Neural crest cell (in vitro differentiated cells): ENCODE data around the gene OR1F1. TPM values are rescaled to one million over a fixed set of nuclear protein-coding genes. Genes with fewer than 3 reads are reported as not detected.
A peak's percentile ranks its signal among the peaks of the same experiment; 100 is the strongest.

Experiments used
- DNase-seq: peaks from one replicate; pipeline ENCODE4 v3.0.0; 2021; ENCODE audit warnings: low read depth, mixed read lengths, low spot score
- H3K27ac Mint-ChIP-seq: one replicate; pipeline ENCODE4 v1.8.0; 2021; ENCODE audit warnings: mild to moderate bottlenecking, mixed read lengths; ENCODE audit not compliant: unreplicated experiment
- H3K27me3 Mint-ChIP-seq: 2 replicates; pipeline ENCODE4 v1.8.0; 2021; ENCODE audit warnings: low read depth, mild to moderate bottlenecking, mixed read lengths
- H3K36me3 Mint-ChIP-seq: 2 replicates; pipeline ENCODE4 v1.8.0; 2021; ENCODE audit warnings: low read depth, mild to moderate bottlenecking, mixed read lengths
- H3K4me1 Mint-ChIP-seq: 2 replicates; pipeline ENCODE4 v1.8.0; 2021; ENCODE audit warnings: mixed read lengths
- H3K4me3 Mint-ChIP-seq: one replicate; pipeline ENCODE4 v1.8.0; 2021; ENCODE audit warnings: mild to moderate bottlenecking, mixed read lengths
- H3K9me3 Mint-ChIP-seq: 2 replicates; pipeline ENCODE4 v1.8.0; 2021; ENCODE audit warnings: mixed read lengths
- CTCF ChIP-seq: fragments of 200-600 bp; sonication (generic); conservative IDR thresholded peaks from 2 replicates; pipeline ENCODE4 v1.5.0; 2021; ENCODE audit warnings: antibody characterized with exemption, mild to moderate bottlenecking
- total RNA-seq: library from RNA; stranded (reverse); gene quantifications from 2 replicates; pipeline ENCODE4 v1.2.1, GENCODE V29; 2021

OR1F1 gene
- total RNA-seq, 1 donor from 2014 or later = 0.35 TPM

DNA sequence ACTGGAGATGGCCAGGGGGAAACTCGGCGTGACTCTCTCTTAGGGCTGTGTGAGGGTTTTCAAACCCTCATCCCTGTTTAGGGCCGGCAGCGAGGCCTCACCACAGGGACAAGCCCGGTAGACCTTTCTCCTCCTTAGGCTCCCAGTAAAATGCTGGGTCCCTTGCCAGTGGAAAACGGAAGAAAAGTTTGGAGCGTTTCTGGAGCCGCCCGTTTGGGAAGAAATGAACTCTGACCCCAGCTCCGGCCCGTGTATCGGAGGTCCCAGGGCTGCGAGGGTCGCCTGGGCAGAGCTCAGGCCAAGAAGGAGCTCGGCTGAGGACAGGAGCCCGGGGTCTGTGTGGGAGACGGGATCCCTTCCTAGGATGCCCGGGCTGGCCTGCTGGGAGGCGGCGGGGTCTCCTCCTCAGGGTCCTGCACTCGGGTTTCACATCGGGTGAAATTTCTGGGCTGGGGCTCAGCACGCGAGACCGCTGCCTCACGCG lies 29.9 kb upstream of the OR1F1 start:
- no peaks in the 10 kb centered on the region for H3K36me3 Mint-ChIP-seq
- no peaks in the 10 kb centered on the region for H3K9me3 Mint-ChIP-seq
- peaks cover 53% of the 10 kb centered on the region for H3K27me3 Mint-ChIP-seq
- DNase-seq = peak; percentile 32
- no peak for TF ChIP-seq CTCF
- peak overlapping the region; percentile 78 for H3K4me3 Mint-ChIP-seq
- H3K4me1 Mint-ChIP-seq = peaks cover 25% of the 10 kb centered on the region
- H3K27ac Mint-ChIP-seq = no peak overlapping the region

- no peak for TF ChIP-seq CTCF
- Mint-ChIP-seq H3K27me3 (peaks cover 58% of the 10 kb centered on the region), H3K27ac (peak overlapping the region; percentile 57)
Measured at GRCh38 chr16:3158510-3159314, 29.3 kb upstream of the OR1F1 start.

DNA sequence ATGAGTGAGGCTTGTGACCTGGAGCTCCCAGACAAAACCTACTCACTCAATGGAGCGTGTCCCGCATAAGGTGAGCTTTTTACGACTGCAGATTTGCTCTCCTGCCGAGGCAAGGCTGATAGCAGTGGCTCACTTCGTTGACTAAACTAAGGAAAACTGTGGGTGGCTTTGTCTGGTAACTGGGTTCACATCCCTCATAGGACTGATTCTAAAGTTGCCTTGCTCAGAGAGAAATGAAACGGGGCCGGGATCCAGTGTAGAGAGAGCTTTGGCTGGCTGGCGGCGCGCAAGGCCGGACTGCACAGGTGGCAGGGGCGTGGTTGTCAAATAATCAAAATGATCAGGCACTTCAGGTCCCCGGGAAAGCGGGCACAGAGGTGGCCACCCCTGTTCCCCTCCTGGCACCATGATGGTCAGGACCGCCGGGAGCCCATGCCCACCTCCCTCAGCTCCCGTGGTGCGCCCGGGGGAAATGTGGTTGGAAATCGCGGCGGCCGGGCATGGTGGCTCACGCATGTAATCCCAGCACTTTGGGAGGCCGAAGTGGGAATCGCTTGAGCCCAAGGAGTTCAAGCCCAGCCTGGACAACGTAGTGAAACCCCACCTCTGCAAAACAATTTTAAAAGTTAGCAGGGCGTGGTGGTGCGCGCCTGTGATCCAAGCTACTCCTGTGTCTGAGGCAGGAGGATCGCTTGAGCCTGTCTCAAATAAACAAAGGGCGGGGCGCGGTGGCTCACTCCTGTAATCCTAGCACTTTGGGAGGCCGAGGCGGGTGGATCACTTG lies 26.6 kb upstream of the OR1F1 start:
- peak overlapping the region; percentile 74 for H3K4me3 Mint-ChIP-seq
- TF ChIP-seq CTCF = no peak
- no peak overlapping the region for H3K27ac Mint-ChIP-seq
- H3K36me3 Mint-ChIP-seq = no peaks in the 10 kb centered on the region
- H3K27me3 Mint-ChIP-seq = peaks cover 43% of the 10 kb centered on the region
- H3K4me1 Mint-ChIP-seq = peaks cover 41% of the 10 kb centered on the region
- DNase-seq = no peak
- H3K9me3 Mint-ChIP-seq = no peaks in the 10 kb centered on the region

More at GRCh38 chr16:3158510-3159314, 29.3 kb upstream of the OR1F1 start:
- Mint-ChIP-seq H3K9me3 (no peaks in the 10 kb centered on the region), H3K4me1 (peaks cover 29% of the 10 kb centered on the region), H3K36me3 (no peaks in the 10 kb centered on the region), H3K4me3 (peak overlapping the region; percentile 94)
- peak; percentile 69 for DNase-seq

- Mint-ChIP-seq H3K4me1 (peaks cover 22% of the 10 kb centered on the region), H3K36me3 (no peaks in the 10 kb centered on the region), H3K4me3 (peak overlapping the region; percentile 31), H3K27ac (no peak overlapping the region), H3K27me3 (peaks cover 43% of the 10 kb centered on the region), H3K9me3 (no peaks in the 10 kb centered on the region)
- TF ChIP-seq CTCF = no peak
- DNase-seq = no peak
Measured at GRCh38 chr16:3164121-3164991, 23.6 kb upstream of the OR1F1 start.
